ENCODE results near the gene RHPN2.
A peak's percentile ranks its signal among the peaks of the same experiment; 100 is the strongest.
"Not testable (repeated sequence)": the region's sequence is repeated elsewhere in the genome, so short reads cannot be mapped to it uniquely, and the experiment has no call there.

The RHPN2 gene

DNA sequence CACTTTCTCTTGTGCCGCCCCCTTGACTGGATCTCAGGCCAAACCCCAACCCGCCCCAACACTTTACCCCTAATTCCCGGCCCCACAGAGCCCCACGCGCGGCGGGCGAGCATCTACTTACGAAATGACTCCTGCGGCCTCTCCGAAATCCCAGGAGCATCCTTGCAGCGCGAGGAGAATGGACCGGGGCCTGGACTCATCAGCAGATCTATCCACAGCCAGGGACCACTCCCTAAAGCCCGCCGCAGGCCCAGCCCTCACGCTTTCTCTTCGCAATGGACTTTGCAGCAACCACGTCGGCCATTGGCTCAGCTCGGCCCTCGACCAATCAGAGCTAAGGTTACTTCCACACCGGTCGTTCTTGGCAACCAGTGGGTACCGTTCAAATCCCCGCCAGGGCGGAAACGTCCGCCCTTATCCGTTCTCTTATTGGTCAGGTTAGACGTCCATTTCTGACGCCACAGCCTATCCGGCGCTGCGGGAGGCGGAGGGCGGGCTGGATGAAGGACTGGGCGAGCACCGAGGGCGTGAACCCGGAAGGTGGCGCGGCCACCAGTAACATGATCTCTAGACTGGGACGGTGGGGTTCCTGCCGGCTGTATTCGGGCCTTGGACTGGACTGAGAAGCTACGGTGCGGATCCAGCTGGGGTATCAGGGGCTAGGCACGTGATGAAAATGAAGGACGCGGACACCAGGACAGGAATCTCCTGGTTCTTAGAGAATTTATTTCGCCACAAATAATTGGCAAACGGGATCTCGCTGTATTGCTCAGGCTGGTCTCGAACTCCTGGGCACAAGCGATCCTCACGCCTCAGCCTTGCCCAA lies 92.8 kb downstream of the RHPN2 start, which contains the start of the genes CEP89 and FAAP24:
Gene CEP89, minus strand, starts transcription at position 244 of the 826 bp plus-strand sequence. Its CDS starts 84 bp downstream, at position 160.
Gene FAAP24, plus strand, starts transcription at position 528 of the 826 bp plus-strand sequence. CDS start 955 bp downstream, outside the sequence.
- peak; percentile 96 for DNase-seq

DNA sequence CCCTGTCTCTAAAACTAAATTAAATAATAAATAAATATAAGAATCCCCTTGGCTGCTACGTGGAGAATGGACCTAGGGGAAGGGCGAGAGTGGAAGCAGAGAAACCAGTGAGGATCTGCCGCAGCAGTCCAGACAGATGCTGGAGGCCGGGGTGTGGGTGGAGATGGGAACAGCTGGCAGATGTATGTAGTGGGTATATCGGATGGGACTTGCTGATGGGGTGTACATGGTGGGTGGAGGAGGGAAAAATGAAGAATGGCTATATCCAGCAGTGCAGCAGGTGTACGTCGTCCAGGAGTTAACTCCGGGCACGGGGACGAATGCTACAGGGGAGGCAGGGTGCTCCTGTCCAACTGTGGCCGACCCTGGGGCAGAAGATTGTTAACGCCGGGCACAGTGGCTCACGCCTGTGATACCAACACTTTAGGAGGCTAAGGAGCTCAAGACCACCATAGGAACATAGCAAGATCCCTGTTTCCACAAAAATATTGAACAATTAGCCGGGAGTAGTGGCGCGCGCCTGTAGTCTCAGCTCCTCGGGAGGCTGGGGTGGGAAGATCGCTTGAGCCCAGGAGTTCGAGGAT lies 93.6 kb downstream of the RHPN2 start:
- DNase-seq: no peak

DNA sequence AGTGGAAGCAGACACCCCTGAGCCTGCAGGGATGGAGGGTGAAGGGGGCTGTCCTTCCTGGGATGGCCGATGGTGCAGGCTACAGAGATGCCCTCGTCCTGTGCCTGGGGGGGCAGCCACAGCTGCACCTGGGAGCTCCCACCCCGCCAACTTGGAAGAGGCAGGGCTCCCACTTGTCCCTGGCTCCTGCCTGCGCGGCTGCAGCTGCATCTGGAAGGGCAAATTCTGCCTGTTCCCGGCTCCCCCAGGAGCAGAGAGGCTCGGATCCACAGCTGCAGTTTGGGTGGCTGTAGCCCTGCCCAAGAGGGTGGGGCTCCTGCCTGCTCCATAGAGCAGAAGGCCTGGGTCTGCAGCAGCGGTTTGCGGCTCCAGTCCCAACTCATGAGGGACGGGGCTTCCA lies 95.1 kb downstream of the RHPN2 start:
- no peak for DNase-seq

DNA sequence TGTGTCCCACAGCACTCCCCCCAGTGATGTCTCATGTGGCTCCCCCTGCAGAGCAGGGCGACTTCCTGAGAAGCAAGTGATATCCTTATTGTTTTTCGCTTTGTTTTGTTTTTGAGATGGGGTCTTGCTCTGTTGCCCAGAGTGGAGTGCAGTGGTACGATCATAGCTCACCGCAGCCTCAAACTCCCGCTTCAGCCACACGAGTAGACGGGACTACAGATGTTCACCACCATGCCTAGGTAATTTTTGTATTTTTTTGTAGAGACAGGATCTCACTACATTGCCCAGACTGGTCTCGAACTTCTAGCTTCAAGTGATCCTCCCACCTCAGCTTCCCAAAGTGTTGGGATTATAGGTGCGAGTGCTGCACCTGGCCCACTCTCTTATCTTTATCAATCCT lies 97.9 kb downstream of the RHPN2 start:
- no peak for DNase-seq

DNA sequence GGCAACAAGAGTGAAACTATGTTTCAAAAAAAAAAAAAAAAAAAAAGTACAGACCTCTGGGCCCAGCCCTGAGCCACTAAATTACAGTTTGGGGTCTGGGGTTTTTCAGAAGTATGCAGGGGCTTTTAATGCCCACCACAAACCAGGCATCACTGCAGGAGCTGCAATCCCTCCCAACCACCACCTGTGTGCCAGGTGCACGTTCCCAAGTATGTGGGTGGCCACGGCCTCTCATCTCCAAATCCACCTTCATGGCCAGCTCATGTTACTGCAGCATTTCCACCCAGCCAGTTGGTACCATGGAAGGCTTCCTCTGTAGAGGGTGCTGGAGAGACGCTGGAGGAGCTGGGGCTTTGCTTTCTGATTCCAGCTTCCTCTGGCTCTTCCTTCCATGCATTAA lies 119.4 kb downstream of the RHPN2 start:
- DNase-seq: no peak

DNA sequence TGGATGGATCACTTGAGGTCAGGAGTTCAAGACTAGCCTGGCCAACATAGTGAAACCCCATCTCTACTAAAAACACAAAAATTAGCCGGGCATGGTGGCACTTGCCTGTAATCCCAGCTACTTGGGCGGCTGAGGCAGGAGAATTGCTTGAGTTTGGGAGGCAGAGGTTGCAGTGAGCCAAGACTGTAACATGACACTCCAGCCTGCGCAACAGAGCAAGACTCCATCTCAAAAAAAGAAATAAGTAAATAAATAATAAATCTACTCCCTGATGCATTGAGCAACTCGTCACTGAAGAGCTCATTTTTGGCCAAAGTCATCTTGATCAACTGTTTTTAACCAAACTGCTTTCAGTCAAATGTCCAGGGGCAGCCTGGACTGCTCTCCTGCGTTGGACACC lies 123.4 kb downstream of the RHPN2 start:
- not testable (repeated sequence) for DNase-seq

DNA sequence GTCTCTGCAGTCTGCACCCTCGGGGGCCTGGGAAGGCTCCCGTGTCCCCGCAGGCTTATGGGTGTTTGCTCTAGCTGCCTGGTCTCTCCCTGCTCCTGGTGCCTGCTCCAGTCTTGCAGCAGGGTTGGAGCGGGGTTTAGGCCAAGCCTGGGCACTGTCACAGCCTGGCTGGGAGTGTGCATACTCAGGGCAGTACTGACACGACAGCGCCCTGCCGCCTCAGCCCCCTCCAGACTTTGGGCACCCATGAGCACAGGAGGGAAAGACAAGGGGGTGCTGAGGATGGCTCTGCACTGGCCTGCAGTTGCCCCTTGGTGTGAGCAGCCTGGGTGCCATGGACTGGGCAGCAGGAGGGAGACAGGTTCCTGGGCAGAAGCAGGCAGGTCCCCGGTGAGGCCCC lies 128.6 kb downstream of the RHPN2 start:
- no peak for DNase-seq

DNA sequence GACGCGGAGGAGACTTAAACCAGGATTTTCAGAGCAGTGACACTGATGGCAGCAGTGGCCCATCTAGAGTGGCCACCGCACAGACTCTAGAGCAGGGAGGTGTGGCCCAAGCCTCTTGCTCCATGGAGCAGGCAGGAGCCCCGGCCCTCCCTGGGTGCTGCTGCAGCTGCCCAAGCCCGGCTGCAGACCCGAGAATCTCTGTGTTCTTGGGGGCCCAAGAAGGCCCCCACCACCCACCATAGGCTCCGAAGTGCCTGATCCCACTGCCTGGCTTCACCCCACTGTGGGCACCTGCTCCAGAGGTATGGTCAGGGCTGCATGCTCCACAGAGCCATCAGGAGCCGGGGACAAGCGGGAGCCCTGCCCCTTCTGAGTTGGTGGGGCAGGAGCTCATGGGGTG lies 129.1 kb downstream of the RHPN2 start:
- no peak for DNase-seq

DNA sequence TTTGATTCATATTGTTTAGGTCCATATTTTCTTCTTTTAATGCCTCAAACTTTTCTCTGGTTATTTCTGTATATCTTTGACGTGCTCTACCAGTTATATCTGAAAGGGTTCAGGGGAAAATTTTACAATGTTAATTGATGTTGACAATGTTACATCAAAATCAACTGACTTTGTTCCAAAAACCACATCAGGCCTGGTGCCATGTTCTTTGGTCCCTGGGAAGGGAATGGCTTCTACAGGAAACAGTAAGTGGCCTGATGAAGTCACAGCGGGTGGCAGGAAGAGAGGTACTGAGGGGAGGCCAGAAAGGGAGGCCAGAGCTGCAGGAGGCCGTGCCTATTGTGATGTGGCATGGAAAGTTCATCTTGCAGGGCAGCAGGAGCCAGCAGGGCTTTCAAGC lies 131.1 kb downstream of the RHPN2 start:
- no peak for DNase-seq

DNA sequence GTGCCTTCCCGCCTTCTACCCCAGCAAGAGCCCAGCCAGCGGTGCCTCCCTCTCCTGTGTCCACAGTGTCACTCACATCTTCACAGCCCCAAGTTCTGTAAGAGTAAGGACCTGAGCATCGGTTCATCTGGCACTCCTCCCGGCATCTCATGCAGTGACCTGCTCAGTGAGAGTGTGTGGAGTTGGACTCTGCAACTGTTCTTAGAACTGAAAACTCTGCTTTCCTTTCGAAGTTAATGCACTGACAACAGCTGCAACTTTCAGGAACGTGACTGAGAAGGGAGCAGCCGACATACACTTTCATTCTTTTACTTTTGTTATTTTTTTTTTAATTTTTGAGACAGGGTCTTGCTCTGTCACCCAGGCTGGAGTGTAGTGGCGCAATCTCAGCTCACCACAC lies 134.1 kb downstream of the RHPN2 start:
- DNase-seq: no peak

DNA sequence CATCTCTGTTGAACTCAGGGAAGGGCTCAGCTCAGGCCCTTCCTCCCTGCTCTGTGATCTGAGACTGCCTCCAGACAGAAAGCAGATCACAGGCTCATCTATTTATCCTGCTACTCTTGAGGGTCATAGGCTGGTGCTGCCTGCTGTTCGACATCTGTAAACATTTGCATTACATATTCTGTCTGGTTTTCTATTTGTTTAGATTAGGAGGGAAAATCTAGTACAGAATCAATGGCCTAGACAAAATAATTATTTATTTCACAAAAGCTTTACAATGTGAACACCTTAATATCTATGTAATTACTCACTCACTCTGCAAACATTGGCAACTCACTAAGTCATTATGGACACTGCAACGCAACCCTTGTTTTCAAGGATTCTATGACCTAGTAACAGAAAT lies 135.9 kb downstream of the RHPN2 start:
- DNase-seq: no peak
